RWPE1 (cell line): Measurements from ENCODE around the gene HOXA7.

Source experiments
- CTCF ChIA-PET: fragments of 350-600 bp; sonication (Branson Sonifier 250); formaldehyde crosslinking; extraction: SDS; loops from one replicate; lab custom pipeline; 2021; lab: Yijun Ruan, JAX
- POLR2A ChIA-PET: fragments of 400-600 bp; formaldehyde crosslinking; extraction: SDS; loops from one replicate; lab custom pipeline; 2020; ENCODE audit warnings: antibody characterized with exemption; ENCODE audit not compliant: low non-redundant PET; lab: Yijun Ruan, JAX
- DNase-seq: peaks from one replicate; pipeline ENCODE4 v3.0.0; 2012; ENCODE audit warnings: low spot score
- H3K27ac ChIP-seq: fragments of 450-650 bp; 2 replicates; pipeline ENCODE4 v1.5.1; 2017
- CTCF ChIP-seq: fragments of 450-650 bp; conservative IDR thresholded peaks from 2 replicates; pipeline ENCODE4 v1.5.1; 2017; ENCODE audit warnings: low read depth, mild to moderate bottlenecking

Gene HOXA7

GRCh38 chr7:27174874-27175625 is 18.6 kb upstream of the HOXA7 start:
- peak overlapping the region; percentile 95 for H3K27ac ChIP-seq
- POLR2A ChIA-PET: no interaction called here

GRCh38 chr7:27173956-27174873 is 17.7 kb upstream of the HOXA7 start, which contains the start of gene HOXA10:
TSS of gene HOXA10 (minus strand) at chr7:27174320. CDS start at chr7:27174306, 14 bp downstream.
- no peak for TF ChIP-seq CTCF
- peak within 1 kb of the TSS; percentile 95 for H3K27ac ChIP-seq
- no peak for DNase-seq
- ChIA-PET POLR2A (no interaction called here), CTCF (interaction anchor here (0.7 to 2.1 kb wide), 5 partner anchors 10 to 320 kb away, joined by 3 to 7 read pairs (median 6); no protein-coding TSS in a partner anchor)

More at GRCh38 chr7:27174874-27175625, 18.6 kb upstream of the HOXA7 start:
- no peak for DNase-seq
- no peak for TF ChIP-seq CTCF
- CTCF ChIA-PET: interaction anchor here (0.7 to 2.1 kb wide), 4 partner anchors 9 to 570 kb away, joined by 3 to 7 read pairs (median 5); no protein-coding TSS in a partner anchor

DNA sequence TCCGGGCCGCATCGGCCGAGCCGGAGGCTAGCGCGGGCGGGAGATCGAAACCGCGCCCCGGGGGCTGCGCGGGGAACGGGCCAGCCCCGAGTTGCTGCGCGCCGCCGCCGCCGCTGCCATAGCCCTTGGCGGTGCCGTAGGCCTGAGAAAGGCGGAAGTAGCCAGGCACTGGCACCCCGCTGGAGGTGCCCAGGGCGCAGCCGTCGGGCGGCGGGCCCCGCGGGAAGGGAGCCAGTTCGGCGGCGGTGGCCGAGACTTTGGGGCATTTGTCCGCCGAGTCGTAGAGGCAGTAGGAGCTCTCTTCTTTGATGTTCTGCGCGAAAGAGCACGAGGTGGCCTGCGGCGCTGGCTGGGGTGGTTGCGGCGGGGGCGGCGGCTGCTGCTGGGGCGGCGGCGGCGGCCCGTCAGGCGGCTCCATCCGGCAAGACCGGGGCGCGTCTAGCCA is 17.1 kb upstream of the HOXA7 start:
- ChIA-PET CTCF (interaction anchor here (0.8 to 1.9 kb wide), 3 partner anchors 9 to 22 kb away, joined by 4 to 7 read pairs (median 6); no protein-coding TSS in a partner anchor), POLR2A (no interaction called here)
- DNase-seq: no peak
- TF ChIP-seq CTCF: no peak
- H3K27ac ChIP-seq: peak overlapping the region; percentile 95

GRCh38 chr7:27172823-27173510 is 16.5 kb upstream of the HOXA7 start:
- DNase-seq: no peak
- CTCF ChIA-PET: interaction anchor here (0.9 to 1.9 kb wide), 4 partner anchors 9 to 12 kb away, joined by 3 to 7 read pairs (median 6); no protein-coding TSS in a partner anchor
- TF ChIP-seq CTCF: no peak
- H3K27ac ChIP-seq: peak overlapping the region; percentile 95
- POLR2A ChIA-PET: interaction anchor here (0.8 kb wide), 1 partner anchor 12 kb away, joined by 4 read pairs; the partner anchor contains the start of gene HOXA11

GRCh38 chr7:27172315-27172774 is 15.9 kb upstream of the HOXA7 start:
- peak overlapping the region; percentile 95 for H3K27ac ChIP-seq
- ChIA-PET POLR2A (interaction anchor here (0.8 kb wide), 1 partner anchor 12 kb away, joined by 4 read pairs; the partner anchor contains the start of gene HOXA11), CTCF (interaction anchor here (0.9 to 1.2 kb wide), 5 partner anchors 9 to 30 kb away, joined by 3 to 6 read pairs (median 4); no protein-coding TSS in a partner anchor)
- no peak for DNase-seq
- no peak for TF ChIP-seq CTCF
